ENCODE measurements around the gene MAP3K14.
"Not testable (repeated sequence)": the region's sequence is repeated elsewhere in the genome, so short reads cannot be mapped to it uniquely, and the experiment has no call there.

The MAP3K14 gene

GRCh38 chr17:45305530-45306087, 11.2 kb downstream of the MAP3K14 start:
- FAIRE-seq: no peak
- DNase-seq (ENCODE audit: insufficient read length, low spot score): no peak
- TF ChIP-seq CTCF (IDR thresholded peaks at IDR 0.05; ENCODE audit: insufficient read depth, missing control alignments): no peak

GRCh38 chr17:45302649-45303173, 14.1 kb downstream of the MAP3K14 start:
- no peak for TF ChIP-seq CTCF (IDR thresholded peaks at IDR 0.05; ENCODE audit: insufficient read depth, missing control alignments)
- FAIRE-seq: no peak
- DNase-seq (ENCODE audit: insufficient read length, low spot score): no peak

DNA sequence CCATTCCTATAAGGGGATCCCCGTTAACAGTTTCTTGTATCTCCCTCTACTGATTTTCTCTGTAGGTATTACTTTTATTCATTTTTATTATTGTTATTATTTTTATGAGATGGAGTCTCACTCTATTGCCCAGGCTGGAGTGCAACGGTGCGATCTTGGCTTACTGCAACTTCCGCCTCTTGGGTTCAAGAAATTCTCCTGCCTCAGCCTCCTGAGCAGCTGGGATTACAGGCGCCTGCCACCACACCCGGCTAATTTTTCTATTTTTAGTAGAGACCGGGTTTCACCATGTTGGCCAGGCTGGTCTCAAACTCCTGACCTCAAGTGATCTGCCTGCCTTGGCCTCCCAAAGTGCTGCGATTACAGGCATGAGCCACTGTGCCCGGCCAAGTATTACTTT, 14.6 kb downstream of the MAP3K14 start:
- DNase-seq (ENCODE audit: insufficient read length, low spot score); FAIRE-seq: not testable (repeated sequence)

- no peak for DNase-seq (ENCODE audit: insufficient read length, low spot score)
- TF ChIP-seq CTCF (IDR thresholded peaks at IDR 0.05; ENCODE audit: insufficient read depth, missing control alignments): no peak
- FAIRE-seq: no peak
Measured at GRCh38 chr17:45301674-45302073, 15.1 kb downstream of the MAP3K14 start.

DNA sequence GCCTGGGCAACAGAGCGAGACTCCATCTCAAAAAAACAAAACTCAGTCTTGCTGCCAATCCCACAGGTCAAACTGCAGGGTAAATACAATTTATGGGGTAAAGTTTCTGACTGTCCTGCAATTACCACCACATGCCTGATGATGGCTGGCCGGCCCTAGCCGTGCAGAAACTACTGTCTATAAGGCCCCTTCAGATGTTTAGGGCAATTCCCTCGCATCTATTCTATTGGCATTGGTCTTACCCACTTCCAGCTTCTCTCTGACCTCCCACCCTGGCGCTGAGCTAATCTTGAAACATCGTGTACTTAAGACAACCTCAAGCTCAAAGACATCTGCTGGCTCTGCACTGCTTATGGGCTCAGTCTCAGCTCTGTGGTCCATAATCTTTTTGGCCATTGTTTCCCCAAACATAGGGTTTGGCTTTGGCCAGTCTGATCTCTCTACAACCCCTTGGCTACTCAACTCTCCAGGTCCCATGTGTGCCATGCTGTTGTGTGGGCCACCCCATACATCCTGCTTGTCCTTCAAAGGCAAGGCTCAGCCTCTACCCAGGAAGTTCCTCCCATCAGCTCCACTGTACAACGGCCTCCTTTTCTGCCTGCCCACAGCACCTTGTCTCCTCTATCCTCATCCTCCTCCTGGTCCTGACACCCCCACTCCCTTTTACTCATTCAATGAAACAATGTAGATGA, 16.6 kb downstream of the MAP3K14 start:
- FAIRE-seq (no peak), DNase-seq (ENCODE audit: insufficient read length, low spot score) (no peak)
- no peak for TF ChIP-seq CTCF (IDR thresholded peaks at IDR 0.05; ENCODE audit: insufficient read depth, missing control alignments)

GRCh38 chr17:45299361-45299760, 17.5 kb downstream of the MAP3K14 start:
- FAIRE-seq (no peak), DNase-seq (ENCODE audit: insufficient read length, low spot score) (no peak)

More at GRCh38 chr17:45299361-45299760, 17.5 kb downstream of the MAP3K14 start:
- no peak for TF ChIP-seq CTCF (IDR thresholded peaks at IDR 0.05; ENCODE audit: insufficient read depth, missing control alignments)

Data from D721Med (cell line).